ENCODE measurements around the gene PIP5K1C.

DNA sequence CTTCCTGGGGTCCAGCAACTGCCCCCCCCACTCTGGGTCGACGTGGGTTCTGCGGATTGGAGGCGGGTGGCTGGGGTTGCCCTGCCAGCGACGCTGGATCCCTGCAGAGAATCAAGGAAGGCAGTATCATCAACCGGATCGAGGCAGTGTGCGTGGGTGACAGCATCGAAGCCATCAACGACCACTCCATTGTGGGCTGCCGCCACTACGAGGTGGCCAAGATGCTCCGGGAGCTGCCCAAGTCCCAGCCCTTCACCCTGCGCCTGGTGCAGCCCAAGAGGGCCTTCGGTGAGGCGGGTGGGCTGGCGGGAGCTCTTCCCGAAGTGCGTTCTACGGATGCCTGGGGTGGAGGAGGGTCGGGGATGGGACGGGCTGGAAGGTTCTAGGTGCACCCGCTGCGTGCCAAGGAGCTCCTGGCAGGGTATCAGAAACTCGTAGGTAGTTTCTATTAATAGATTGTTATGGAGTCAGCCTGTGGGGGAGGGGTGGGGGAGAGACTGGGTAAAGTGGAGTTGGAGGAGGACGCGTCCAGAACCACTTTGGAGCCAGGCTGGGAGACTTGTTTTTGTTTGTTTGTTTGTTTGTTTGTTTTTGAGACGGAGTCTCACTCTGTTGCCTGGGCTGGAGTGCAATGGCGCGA is 113.4 kb downstream of the PIP5K1C start:
- TF ChIP-seq EZH2 (IDR thresholded peaks at IDR 0.05; ENCODE audit: low read length), result no peak
- TF ChIP-seq, protein P1, sequence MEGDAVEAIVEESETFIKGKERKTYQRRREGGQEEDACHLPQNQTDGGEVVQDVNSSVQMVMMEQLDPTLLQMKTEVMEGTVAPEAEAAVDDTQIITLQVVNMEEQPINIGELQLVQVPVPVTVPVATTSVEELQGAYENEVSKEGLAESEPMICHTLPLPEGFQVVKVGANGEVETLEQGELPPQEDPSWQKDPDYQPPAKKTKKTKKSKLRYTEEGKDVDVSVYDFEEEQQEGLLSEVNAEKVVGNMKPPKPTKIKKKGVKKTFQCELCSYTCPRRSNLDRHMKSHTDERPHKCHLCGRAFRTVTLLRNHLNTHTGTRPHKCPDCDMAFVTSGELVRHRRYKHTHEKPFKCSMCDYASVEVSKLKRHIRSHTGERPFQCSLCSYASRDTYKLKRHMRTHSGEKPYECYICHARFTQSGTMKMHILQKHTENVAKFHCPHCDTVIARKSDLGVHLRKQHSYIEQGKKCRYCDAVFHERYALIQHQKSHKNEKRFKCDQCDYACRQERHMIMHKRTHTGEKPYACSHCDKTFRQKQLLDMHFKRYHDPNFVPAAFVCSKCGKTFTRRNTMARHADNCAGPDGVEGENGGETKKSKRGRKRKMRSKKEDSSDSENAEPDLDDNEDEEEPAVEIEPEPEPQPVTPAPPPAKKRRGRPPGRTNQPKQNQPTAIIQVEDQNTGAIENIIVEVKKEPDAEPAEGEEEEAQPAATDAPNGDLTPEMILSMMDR (optimal IDR thresholded peaks at IDR 0.05 in 1 of 3, IDR thresholded peaks at IDR 0.05 in 1 of 3, conservative IDR thresholded peaks at IDR 0.05 in 1 of 3; ENCODE audit: extremely low read depth in 1 of 3, insufficient read depth in 2 of 3, low read length in 3 of 3), result no peak

All from keratinocyte (primary cell).